Body of pancreas (tissue), 4 donors: ENCODE measurements around the gene MGMT. TPM values are rescaled to one million over a fixed set of nuclear protein-coding genes. Genes with fewer than 3 reads are reported as not detected.

Source experiments
- ATAC-seq: fragments of 150-250 bp; one replicate; pipeline ENCODE4 v1.9.1; 2016
- DNase-seq, 4 donors: peaks; one replicate each; pipeline ENCODE4 v3.0.0-alpha.2; 2019
- H3K27ac ChIP-seq, 4 donors: fragments of 200-600 bp; sonication (generic); 1 replicate in 3 of 4; 2 replicates in 1 of 4; pipeline versions ENCODE4 v1.5.1 to v1.6.1; 2016 to 2019; ENCODE audit warnings: mild to moderate bottlenecking in 1 of 4, mixed read lengths in 1 of 4, moderate library complexity in 1 of 4
- H3K27me3 ChIP-seq, 2 donors: fragments of 200-600 bp; sonication (generic); one replicate each; pipeline ENCODE4 v1.6.0; 2016; ENCODE audit warnings: mild to moderate bottlenecking in 1 of 2
- H3K36me3 ChIP-seq, 2 donors: fragments of 200-600 bp; sonication (generic); replicated peaks in 1 of 2; 2 replicates each; pipeline ENCODE4 v1.5.1; 2016; ENCODE audit warnings: low read depth in 2 of 2; ENCODE audit not compliant: insufficient read depth in 1 of 2
- H3K4me1 ChIP-seq: fragments of 200-600 bp; sonication (generic); one replicate; pipeline ENCODE4 v1.6.0; 2016
- H3K4me3 ChIP-seq, 2 donors: fragments of 200-600 bp; sonication (generic); 1 replicate in 1 of 2; 2 replicates in 1 of 2; pipeline ENCODE4 v1.5.1; 2016 to 2019
- H3K9me3 ChIP-seq, 3 donors: fragments of 200-600 bp; sonication (generic); 1 replicate in 2 of 3; 2 replicates in 1 of 3; pipeline ENCODE4 v1.5.1; 2016
- CTCF ChIP-seq, 7 experiments: fragments of 450-650 bp in 4 of 7; fragments of 200-600 bp in 3 of 7; sonication (generic) in 3 of 7; IDR thresholded peaks; one replicate each; pipeline ENCODE4 v1.5.1; 2016 to 2019; ENCODE audit warnings: antibody characterized with exemption in 7 of 7
- POLR2A ChIP-seq, 3 donors: fragments of 450-650 bp; IDR thresholded peaks; one replicate each; pipeline ENCODE4 v1.6.1; 2016; ENCODE audit warnings: antibody characterized with exemption in 3 of 3, mild to moderate bottlenecking in 2 of 3
- WGBS, 2 donors: methylation state at CpG; one replicate each; pipeline ENCODE4 v1.1.5; 2017; 5-methylcytosine and 5-hydroxymethylcytosine counted together
- intact Hi-C: fragments of 100-400 bp; cut with DNase I; formaldehyde crosslinking; loops from one replicate; pipeline ENCODE4 v1.15.1; 2023
- total RNA-seq, 2 donors: library from RNA; depleted of rRNA; stranded (reverse); fragments of >200 nt; gene quantifications; one replicate each; pipeline ENCODE4 v1.1.0, GENCODE V29; 2016

The MGMT gene
- total RNA-seq, 2 donors from 2014 or later: 13.7 to 25.4 TPM

- no peak for TF ChIP-seq POLR2A (IDR thresholded peaks at IDR 0.05)
- TF ChIP-seq CTCF (IDR thresholded peaks at IDR 0.05): no peak
- intact Hi-C loops: no loop called here
- Histone ChIP-seq H3K27ac (no peak overlapping the region), H3K4me1 (no peaks in the 10 kb centered on the region), H3K27me3 (no peaks in the 10 kb centered on the region), H3K4me3 (no peak overlapping the region), H3K9me3 (no peaks in the 10 kb centered on the region), H3K36me3 (no peaks in the 10 kb centered on the region)
- DNase-seq: no peak
- ATAC-seq: no peak
- WGBS, 2 donors: 71 to 78% methylated on average over 8 of the region's 8 CpGs
Measured at GRCh38 chr10:129438024-129438423, 29.0 kb upstream of the MGMT start.

DNA sequence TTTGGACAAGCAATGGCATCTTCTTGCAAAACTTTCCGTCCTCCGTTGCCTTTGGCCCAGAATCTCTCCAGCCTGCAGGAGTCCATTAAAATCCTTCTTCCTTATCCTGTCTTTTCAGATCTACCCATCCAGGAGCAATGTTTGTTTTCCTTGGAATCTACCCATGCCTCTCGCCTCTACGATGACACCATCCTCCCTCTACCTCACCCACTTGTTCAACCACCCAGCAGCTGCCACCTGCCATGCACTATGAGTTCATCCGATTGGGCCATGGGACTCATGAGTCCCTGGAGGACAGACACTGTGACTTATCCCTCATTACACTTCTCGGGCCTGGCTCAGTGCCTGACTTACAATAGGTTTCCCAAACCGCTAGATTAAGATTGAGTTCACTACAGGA is 26.8 kb upstream of the MGMT start:
- 83 to 85% methylated on average over 7 of the region's 7 CpGs for WGBS, 2 donors
- ATAC-seq (no peak), DNase-seq (no peak)
- intact Hi-C loops: no loop called here
- Histone ChIP-seq H3K9me3 (no peaks in the 10 kb centered on the region), H3K27ac (no peak overlapping the region), H3K27me3 (no peaks in the 10 kb centered on the region), H3K36me3 (no peaks in the 10 kb centered on the region), H3K4me1 (no peaks in the 10 kb centered on the region), H3K4me3 (no peak overlapping the region)
- TF ChIP-seq POLR2A (IDR thresholded peaks at IDR 0.05) (no peak), CTCF (IDR thresholded peaks at IDR 0.05) (no peak)

GRCh38 chr10:129440722-129441316 is 26.2 kb upstream of the MGMT start:
- no peaks in the 10 kb centered on the region for H3K9me3 ChIP-seq
- TF ChIP-seq POLR2A (IDR thresholded peaks at IDR 0.05) (no peak), CTCF (IDR thresholded peaks at IDR 0.05) (no peak)
- no peaks in the 10 kb centered on the region for H3K27me3 ChIP-seq
- DNase-seq: no peak
- WGBS, 2 donors: 75 to 82% methylated on average over 6 to 7 of the region's 7 CpGs
- H3K27ac ChIP-seq: no peak overlapping the region
- no peak for ATAC-seq
- H3K4me3 ChIP-seq: no peak overlapping the region
- H3K4me1 ChIP-seq: no peaks in the 10 kb centered on the region
- no peaks in the 10 kb centered on the region for H3K36me3 ChIP-seq
- intact Hi-C loops: no loop called here

DNA sequence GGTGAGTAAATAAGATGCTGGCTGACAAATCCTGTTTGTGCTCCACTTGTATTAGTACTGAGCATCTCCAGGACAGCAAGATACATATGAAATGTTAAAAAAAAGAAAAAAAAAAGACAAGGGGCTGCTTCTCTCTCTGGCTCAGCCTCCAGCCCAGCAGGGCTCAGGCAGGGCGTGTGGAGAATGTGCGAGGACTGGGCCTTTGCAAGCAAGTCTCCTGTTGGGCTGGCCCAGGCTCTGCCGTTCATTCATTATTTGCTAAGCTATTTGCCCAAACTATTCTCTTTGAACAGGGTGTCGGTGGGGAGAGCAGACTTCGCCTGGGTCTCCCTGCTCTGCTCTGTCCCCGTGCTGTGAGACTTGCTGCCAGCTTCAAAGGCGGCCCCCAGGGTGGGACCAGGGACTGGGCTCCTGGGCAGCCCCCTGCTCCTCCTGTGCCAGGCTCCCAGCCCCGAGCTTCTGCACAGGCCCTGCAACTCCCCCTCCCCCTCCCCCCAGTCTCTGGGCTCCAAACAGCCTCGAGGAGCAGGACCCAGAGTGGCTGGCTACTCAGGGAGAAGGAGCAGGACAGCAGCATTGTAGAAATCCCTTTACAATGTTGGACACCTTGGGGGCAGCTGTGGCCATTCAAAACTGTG is 25.6 kb upstream of the MGMT start:
- no peaks in the 10 kb centered on the region for H3K27me3 ChIP-seq
- WGBS, 2 donors: 68 to 69% methylated on average over 8 to 9 of the region's 9 CpGs
- intact Hi-C loops: no loop called here
- no peak overlapping the region for H3K4me3 ChIP-seq
- DNase-seq (no peak), ATAC-seq (no peak)
- no peak overlapping the region for H3K27ac ChIP-seq
- no peaks in the 10 kb centered on the region for H3K9me3 ChIP-seq
- no peak for TF ChIP-seq CTCF (IDR thresholded peaks at IDR 0.05)
- no peak for TF ChIP-seq POLR2A (IDR thresholded peaks at IDR 0.05)
- no peaks in the 10 kb centered on the region for H3K36me3 ChIP-seq
- H3K4me1 ChIP-seq: no peaks in the 10 kb centered on the region

DNA sequence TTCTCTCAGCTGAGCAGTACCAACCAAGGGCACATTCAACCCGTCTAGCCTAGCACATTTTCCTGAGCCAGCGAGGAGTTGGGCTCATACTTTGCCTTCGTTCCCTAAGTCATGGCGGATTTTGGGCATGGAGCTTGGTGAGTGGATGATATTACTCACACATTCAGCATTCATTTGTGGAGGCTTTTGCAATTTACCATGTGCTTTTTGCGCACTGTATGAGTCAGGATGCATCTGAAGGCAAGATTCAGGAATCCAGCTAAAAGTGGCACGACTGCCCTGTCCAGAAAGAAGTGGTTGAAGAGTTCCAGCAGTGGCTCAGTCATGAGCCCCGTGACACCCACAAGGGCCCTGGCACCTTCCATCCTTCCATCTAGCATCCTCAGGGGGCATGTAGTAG is 24.2 kb upstream of the MGMT start:
- H3K4me1 ChIP-seq: no peaks in the 10 kb centered on the region
- H3K36me3 ChIP-seq: no peaks in the 10 kb centered on the region
- H3K27ac ChIP-seq: no peak overlapping the region
- no peak for ATAC-seq
- no peaks in the 10 kb centered on the region for H3K9me3 ChIP-seq
- intact Hi-C loops: no loop called here
- 73% methylated on average over 7 of the region's 7 CpGs for WGBS, 2 donors
- no peak for DNase-seq
- no peaks in the 10 kb centered on the region for H3K27me3 ChIP-seq
- TF ChIP-seq CTCF (IDR thresholded peaks at IDR 0.05): no peak
- no peak for TF ChIP-seq POLR2A (IDR thresholded peaks at IDR 0.05)
- H3K4me3 ChIP-seq: no peak overlapping the region
